Aorta (tissue), 5 donors: ENCODE results near the gene ANK2. TPM values are rescaled to one million over a fixed set of nuclear protein-coding genes. Genes with fewer than 3 reads are reported as not detected.

Experiments
- ATAC-seq: fragments of 200-7000 bp; cut with Tn5 transposase; one replicate; pipeline ENCODE4 v1.9.1; 2022; ENCODE audit warnings: moderate library complexity; ENCODE audit not compliant: low FRiP score
- DNase-seq, 2 donors: peaks; one replicate each; pipeline ENCODE4 v3.0.0-alpha.2; 2020
- H3K27ac ChIP-seq, 2 donors: one replicate each; pipeline ENCODE4 v1.5.1; 2013; ENCODE audit warnings: low read length in 2 of 2, mild to moderate bottlenecking in 2 of 2, moderate library complexity in 2 of 2, control low read depth in 1 of 2, inconsistent platforms in 1 of 2, low read depth in 1 of 2
- H3K27me3 ChIP-seq, 2 donors: one replicate each; pipeline ENCODE4 v1.6.1; 2013; ENCODE audit warnings: control low read depth in 1 of 2, low read length in 1 of 2, mild to moderate bottlenecking in 1 of 2, moderate library complexity in 1 of 2; ENCODE audit not compliant: insufficient read depth in 2 of 2, control insufficient read depth in 1 of 2
- H3K36me3 ChIP-seq, 2 donors: one replicate each; pipeline ENCODE4 v1.6.1; 2013; ENCODE audit warnings: control low read depth in 1 of 2, low read length in 1 of 2, mild to moderate bottlenecking in 1 of 2; ENCODE audit not compliant: insufficient read depth in 2 of 2, control insufficient read depth in 1 of 2
- H3K4me1 ChIP-seq, 2 donors: one replicate each; pipeline ENCODE4 v1.6.1; 2013; ENCODE audit warnings: low read length in 2 of 2, control low read depth in 1 of 2, mild to moderate bottlenecking in 1 of 2, moderate library complexity in 1 of 2; ENCODE audit not compliant: insufficient read depth in 2 of 2, control insufficient read depth in 1 of 2
- H3K4me3 ChIP-seq, 2 donors: one replicate each; pipeline ENCODE4 v1.5.1; 2013; ENCODE audit warnings: low read length in 2 of 2, control low read depth in 1 of 2, mild to moderate bottlenecking in 1 of 2
- H3K9me3 ChIP-seq: one replicate; pipeline ENCODE4 v1.6.1; 2013; ENCODE audit warnings: mild to moderate bottlenecking, low read length; ENCODE audit not compliant: control insufficient read depth
- WGBS, 2 donors: extraction: QIAGEN DNeasy Blood & Tissue Kit; methylation state at CpG; one replicate each; pipeline ENCODE4 v1.1.7; 2013; 5-methylcytosine and 5-hydroxymethylcytosine counted together
- intact Hi-C, 2 donors: fragments of 100-400 bp; cut with DNase I; formaldehyde crosslinking; loops; one replicate each; pipeline versions ENCODE4 v1.14.2 to v1.15.0; 2022
- polyA plus RNA-seq, 2 donors: library from polyadenylated mRNA; stranded (reverse); fragments of 200-250 nt; gene quantifications; one replicate each; pipeline ENCODE4 v1.2.3, GENCODE V29; 2013
- total RNA-seq, 2 donors: library from RNA; stranded (reverse); fragmentation: NEBNext Ultra II Directional; extraction: Animal tissue kit (Norgen Biotek cat#: 25700); gene quantifications; one replicate each; pipeline ENCODE4 v1.2.1, GENCODE V29; 2021
- donor health status: healthy with polysubstance abuse.
- donor health status: Bipolar disorder and iron deficiency.
- donor health status: DM: no; HTN: no; CAD: no.
- donor health status: DM: no; HTN: no; CAD: no.
- donor health status: DM: yes; HTN: yes; CAD: no.

The ANK2 gene
- total and polyA plus RNA-seq, 4 donors = 1.6 to 117 (median 36.6) TPM

DNA sequence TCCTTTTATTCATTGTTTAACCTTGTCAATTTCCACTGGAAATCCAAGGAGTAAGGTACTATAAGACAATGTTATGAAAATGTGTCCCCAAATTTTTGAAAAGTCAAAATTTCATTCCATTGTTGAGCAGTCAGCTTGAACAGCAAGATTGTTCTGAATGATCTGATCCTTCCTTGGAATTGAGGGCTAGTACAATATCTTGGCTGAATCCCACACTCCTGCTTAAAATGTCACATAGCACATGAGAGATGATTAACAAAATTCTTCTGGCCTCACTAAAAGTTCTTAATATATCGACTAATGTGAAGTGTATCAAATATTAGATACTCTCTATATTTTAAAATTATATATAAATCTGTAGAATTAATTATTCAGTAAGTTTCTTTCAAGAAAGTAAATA is 104.8 kb downstream of the ANK2 start:
- intact Hi-C loops = no loop called here
- no peak overlapping the region for H3K4me3 ChIP-seq
- no peaks in the 10 kb centered on the region for H3K27me3 ChIP-seq
- no peaks in the 10 kb centered on the region for H3K4me1 ChIP-seq
- ATAC-seq (no peak), DNase-seq (no peak)
- WGBS, 2 donors = 89 to 100% methylated on average over 1 of the region's 1 CpG
- H3K27ac ChIP-seq = no peak overlapping the region
- no peaks in the 10 kb centered on the region for H3K9me3 ChIP-seq
- H3K36me3 ChIP-seq = no peaks in the 10 kb centered on the region

GRCh38 chr4:113157086-113157857 is 107.8 kb downstream of the ANK2 start:
- Histone ChIP-seq H3K9me3 (no peaks in the 10 kb centered on the region), H3K4me3 (no peak overlapping the region), H3K4me1 (no peaks in the 10 kb centered on the region), H3K27ac (no peak overlapping the region), H3K27me3 (no peaks in the 10 kb centered on the region), H3K36me3 (no peaks in the 10 kb centered on the region)
- DNase-seq (no peak), ATAC-seq (no peak)
- intact Hi-C loops = no loop called here
- WGBS, 2 donors = 31 to 68% methylated on average over 3 of the region's 3 CpGs

GRCh38 chr4:113159942-113160545 is 110.6 kb downstream of the ANK2 start:
- no peaks in the 10 kb centered on the region for H3K27me3 ChIP-seq
- ATAC-seq = no peak
- 94 to 95% methylated on average over 3 of the region's 3 CpGs for WGBS, 2 donors
- no peak overlapping the region for H3K27ac ChIP-seq
- no peaks in the 10 kb centered on the region for H3K36me3 ChIP-seq
- H3K4me1 ChIP-seq = no peaks in the 10 kb centered on the region
- no peaks in the 10 kb centered on the region for H3K9me3 ChIP-seq
- no peak overlapping the region for H3K4me3 ChIP-seq
- no peak for DNase-seq
- intact Hi-C loops = no loop called here

DNA sequence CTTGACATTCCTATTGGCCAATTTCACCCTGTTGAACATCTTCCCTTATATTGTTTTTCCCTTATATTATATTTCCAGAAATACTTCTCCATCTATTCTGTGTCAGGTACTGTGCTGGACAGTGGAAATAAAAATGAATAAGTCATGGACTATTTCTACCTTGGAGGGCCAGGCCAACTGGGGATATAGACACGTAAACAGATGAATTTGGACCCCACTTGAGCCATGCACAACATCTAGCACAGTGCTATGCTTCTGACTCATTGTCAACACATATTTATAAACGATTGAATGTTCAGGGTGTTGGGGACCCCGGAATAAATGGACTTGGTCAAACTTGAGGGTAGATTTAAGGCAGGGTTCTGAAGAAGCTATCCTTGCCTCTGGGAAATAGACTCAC is 111.1 kb downstream of the ANK2 start:
- no peaks in the 10 kb centered on the region for H3K4me1 ChIP-seq
- ATAC-seq (no peak), DNase-seq (no peak)
- H3K9me3 ChIP-seq = no peaks in the 10 kb centered on the region
- H3K4me3 ChIP-seq = no peak overlapping the region
- no peaks in the 10 kb centered on the region for H3K36me3 ChIP-seq
- H3K27ac ChIP-seq = no peak overlapping the region
- WGBS, 2 donors = 90 to 93% methylated on average over 3 of the region's 3 CpGs
- intact Hi-C loops = no loop called here
- H3K27me3 ChIP-seq = no peaks in the 10 kb centered on the region

DNA sequence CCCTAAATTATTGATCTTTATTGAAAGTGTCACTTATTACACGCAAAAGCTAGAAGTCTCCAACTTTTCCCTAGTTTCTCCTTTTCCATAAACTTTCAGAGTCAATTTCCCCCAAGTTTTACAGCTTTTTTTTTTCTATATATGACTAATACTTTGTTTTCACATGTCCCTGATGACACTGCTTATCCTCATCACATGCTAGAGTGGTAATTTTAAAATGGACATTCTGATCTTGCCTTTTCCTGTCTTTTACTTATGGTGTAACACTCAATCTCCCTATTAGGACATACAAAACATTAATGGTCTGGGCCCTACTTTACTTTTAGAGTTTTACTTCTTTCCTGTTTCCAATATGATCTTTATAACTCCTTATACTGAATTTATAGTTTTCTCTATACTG is 112.6 kb downstream of the ANK2 start:
- Histone ChIP-seq H3K4me1 (no peaks in the 10 kb centered on the region), H3K27me3 (no peaks in the 10 kb centered on the region), H3K36me3 (no peaks in the 10 kb centered on the region), H3K4me3 (no peak overlapping the region), H3K27ac (no peak overlapping the region), H3K9me3 (no peaks in the 10 kb centered on the region)
- WGBS, 2 donors = 100% methylated on average over 1 of the region's 1 CpG
- ATAC-seq (no peak), DNase-seq (no peak)
- intact Hi-C loops = no loop called here

- intact Hi-C loops = no loop called here
- no peak for ATAC-seq
- no peaks in the 10 kb centered on the region for H3K9me3 ChIP-seq
- no peaks in the 10 kb centered on the region for H3K27me3 ChIP-seq
- no peaks in the 10 kb centered on the region for H3K36me3 ChIP-seq
- H3K4me1 ChIP-seq = no peaks in the 10 kb centered on the region
- WGBS, 2 donors = 58 to 67% methylated on average over 5 of the region's 5 CpGs
- DNase-seq = no peak
- no peak overlapping the region for H3K4me3 ChIP-seq
- H3K27ac ChIP-seq = no peak overlapping the region
Measured at GRCh38 chr4:113169368-113169767, 119.9 kb downstream of the ANK2 start.

DNA sequence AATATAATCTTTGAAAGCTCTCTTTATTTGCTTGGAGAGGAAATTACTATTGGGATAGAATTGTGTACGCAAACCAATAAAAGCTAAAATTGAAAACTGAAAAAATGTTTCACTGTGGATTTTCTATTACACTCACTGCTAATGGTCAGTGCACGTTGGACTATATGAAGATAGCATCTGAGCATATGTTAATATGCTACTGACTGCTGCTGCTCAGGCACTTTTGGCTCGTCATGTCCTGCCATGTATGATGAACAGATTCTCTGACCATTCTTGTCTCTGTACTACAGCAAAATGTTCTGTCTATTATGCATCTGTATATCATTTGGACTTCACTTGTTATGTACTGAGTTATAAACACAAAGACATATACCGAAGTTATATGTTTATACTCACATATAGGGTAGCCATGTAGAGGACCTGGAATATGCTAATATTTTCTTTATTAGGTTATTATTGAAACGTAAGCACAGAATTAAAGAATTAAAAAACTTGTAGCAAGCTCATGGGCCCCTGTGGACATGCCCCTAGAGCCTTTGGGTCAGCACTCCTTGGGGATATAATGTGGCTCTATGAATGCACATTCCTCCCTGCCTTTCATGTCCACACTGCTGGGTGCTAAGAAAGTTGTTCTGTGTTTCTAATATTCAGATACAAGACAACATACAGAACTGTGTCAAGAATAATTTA is 120.8 kb downstream of the ANK2 start:
- intact Hi-C loops = no loop called here
- Histone ChIP-seq H3K36me3 (no peaks in the 10 kb centered on the region), H3K27me3 (no peaks in the 10 kb centered on the region), H3K27ac (no peak overlapping the region), H3K9me3 (no peaks in the 10 kb centered on the region), H3K4me3 (no peak overlapping the region), H3K4me1 (no peaks in the 10 kb centered on the region)
- DNase-seq (no peak), ATAC-seq (no peak)
- WGBS, 2 donors = 89% methylated on average over 5 of the region's 5 CpGs

- Histone ChIP-seq H3K27ac (no peak overlapping the region), H3K4me1 (no peaks in the 10 kb centered on the region), H3K36me3 (no peaks in the 10 kb centered on the region), H3K9me3 (no peaks in the 10 kb centered on the region), H3K4me3 (no peak overlapping the region), H3K27me3 (no peaks in the 10 kb centered on the region)
- ATAC-seq (no peak), DNase-seq (no peak)
- intact Hi-C loops = no loop called here
- WGBS, 2 donors = 91 to 93% methylated on average over 2 of the region's 2 CpGs
Measured at GRCh38 chr4:113170805-113171468, 121.5 kb downstream of the ANK2 start.
